ENCODE measurements around the gene SLC38A5. TPM values are rescaled to one million over a fixed set of nuclear protein-coding genes. Genes with fewer than 3 reads are reported as not detected.
"Not testable (repeated sequence)": the region's sequence is repeated elsewhere in the genome, so short reads cannot be mapped to it uniquely, and the experiment has no call there.

SLC38A5 gene
- total RNA-seq, 1 donor: 76.7 TPM

- DNase-seq (ENCODE audit: low read depth in 2 of 3, low spot score in 2 of 3): no peak
Measured at GRCh38 chrX:48470833-48471118, 716 bp upstream of the SLC38A5 start.

GRCh38 chrX:48468693-48469691 lies 1.1 kb downstream of the SLC38A5 start:
- peak in 2 of 3 donors; percentile 43 to 48 for DNase-seq (ENCODE audit: low read depth in 2 of 3, low spot score in 2 of 3)

- peak in 1 of 3 donors; percentile 31 for DNase-seq (ENCODE audit: low read depth in 2 of 3, low spot score in 2 of 3)
Measured at GRCh38 chrX:48468247-48468671, 1.8 kb downstream of the SLC38A5 start.

GRCh38 chrX:48467281-48467761 lies 2.7 kb downstream of the SLC38A5 start:
- DNase-seq (ENCODE audit: low read depth in 2 of 3, low spot score in 2 of 3): no peak

- no peak for DNase-seq (ENCODE audit: low read depth in 2 of 3, low spot score in 2 of 3)
Measured at GRCh38 chrX:48466696-48467095, 3.4 kb downstream of the SLC38A5 start.

GRCh38 chrX:48465336-48465933 lies 4.6 kb downstream of the SLC38A5 start:
- no peak for DNase-seq (ENCODE audit: low read depth in 2 of 3, low spot score in 2 of 3)

GRCh38 chrX:48461830-48462229 lies 8.2 kb downstream of the SLC38A5 start:
- DNase-seq (ENCODE audit: low read depth in 2 of 3, low spot score in 2 of 3): no peak

- no peak for DNase-seq (ENCODE audit: low read depth in 2 of 3, low spot score in 2 of 3)
Measured at GRCh38 chrX:48460606-48461005, 9.5 kb downstream of the SLC38A5 start.

GRCh38 chrX:48460031-48460430 lies 10.0 kb downstream of the SLC38A5 start:
- DNase-seq (ENCODE audit: low read depth in 2 of 3, low spot score in 2 of 3): no peak

- no peak for DNase-seq (ENCODE audit: low read depth in 2 of 3, low spot score in 2 of 3)
Measured at GRCh38 chrX:48459483-48459882, 10.6 kb downstream of the SLC38A5 start.

GRCh38 chrX:48458711-48459110 lies 11.3 kb downstream of the SLC38A5 start:
- DNase-seq (ENCODE audit: low read depth in 2 of 3, low spot score in 2 of 3): no peak

GRCh38 chrX:48456628-48457331 lies 13.3 kb downstream of the SLC38A5 start:
- DNase-seq (ENCODE audit: low read depth in 2 of 3, low spot score in 2 of 3): no peak

- DNase-seq (ENCODE audit: low read depth in 2 of 3, low spot score in 2 of 3): no peak
Measured at GRCh38 chrX:48451708-48452107, 18.4 kb downstream of the SLC38A5 start.

- DNase-seq (ENCODE audit: low read depth in 2 of 3, low spot score in 2 of 3): no peak
Measured at GRCh38 chrX:48450076-48450475, 20.0 kb downstream of the SLC38A5 start.

GRCh38 chrX:48447201-48447600 lies 22.9 kb downstream of the SLC38A5 start:
- not testable (repeated sequence) for DNase-seq (ENCODE audit: low read depth in 2 of 3, low spot score in 2 of 3)

GRCh38 chrX:48433713-48434112 lies 36.3 kb downstream of the SLC38A5 start:
- not testable (repeated sequence) for DNase-seq (ENCODE audit: low read depth in 2 of 3, low spot score in 2 of 3)

GRCh38 chrX:48430166-48430565 lies 39.9 kb downstream of the SLC38A5 start:
- not testable (repeated sequence) for DNase-seq (ENCODE audit: low read depth in 2 of 3, low spot score in 2 of 3)

- DNase-seq (ENCODE audit: low read depth in 2 of 3, low spot score in 2 of 3): not testable (repeated sequence)
Measured at GRCh38 chrX:48429606-48430005, 40.5 kb downstream of the SLC38A5 start.

- DNase-seq (ENCODE audit: low read depth in 2 of 3, low spot score in 2 of 3): not testable (repeated sequence)
Measured at GRCh38 chrX:48427027-48427716, 42.9 kb downstream of the SLC38A5 start.

GRCh38 chrX:48411860-48412259 lies 58.2 kb downstream of the SLC38A5 start, which contains the start of gene SSX4B:
Gene SSX4B (minus strand): TSS chrX:48411960. CDS start chrX:48411372, 588 bp downstream.
- DNase-seq (ENCODE audit: low read depth in 2 of 3, low spot score in 2 of 3): not testable (repeated sequence)

Data from hematopoietic multipotent progenitor cell (in vitro differentiated cells).